ENCODE results near the gene AATK. TPM values are rescaled to one million over a fixed set of nuclear protein-coding genes. Genes with fewer than 3 reads are reported as not detected.
"Not testable (repeated sequence)": the region's sequence is repeated elsewhere in the genome, so short reads cannot be mapped to it uniquely, and the experiment has no call there.

The AATK gene
- total RNA-seq, 1 experiment from 2014 or later, result not detected

- Mint-ChIP-seq H3K9me3 (ENCODE audit: low read depth, unreplicated experiment) (no peaks in the 10 kb centered on the region), H3K36me3 (ENCODE audit: insufficient read depth, unreplicated experiment) (no peaks in the 10 kb centered on the region), H3K4me3 (ENCODE audit: low read depth, unreplicated experiment) (no peak overlapping the region), H3K4me1 (ENCODE audit: low read depth, unreplicated experiment) (no peaks in the 10 kb centered on the region), H3K27ac (ENCODE audit: unreplicated experiment) (no peak overlapping the region), H3K27me3 (ENCODE audit: unreplicated experiment) (peaks cover 79% of the 10 kb centered on the region)
- BruUV-seq (replicated peaks), result no TSS peak
- no peak for TF ChIP-seq CTCF (IDR thresholded peaks at IDR 0.05; ENCODE audit: unreplicated experiment)
- no peak for DNase-seq
- intact Hi-C loops (cut with micrococcal nuclease; ENCODE audit: unreplicated experiment), result no loop called here
- CTCF ChIA-PET, result interaction anchor here (0.6 kb wide), 2 partner anchors 26 to 279 kb away, joined by 5 to 6 read pairs; no protein-coding TSS in a partner anchor
Measured at GRCh38 chr17:81148571-81148970, 17.4 kb downstream of the AATK start.

- no peak for DNase-seq
- no peak for TF ChIP-seq CTCF (IDR thresholded peaks at IDR 0.05; ENCODE audit: unreplicated experiment)
- Mint-ChIP-seq H3K9me3 (ENCODE audit: low read depth, unreplicated experiment) (no peaks in the 10 kb centered on the region), H3K27ac (ENCODE audit: unreplicated experiment) (no peak overlapping the region), H3K27me3 (ENCODE audit: unreplicated experiment) (peaks cover 72% of the 10 kb centered on the region), H3K36me3 (ENCODE audit: insufficient read depth, unreplicated experiment) (no peaks in the 10 kb centered on the region), H3K4me3 (ENCODE audit: low read depth, unreplicated experiment) (no peak overlapping the region), H3K4me1 (ENCODE audit: low read depth, unreplicated experiment) (no peaks in the 10 kb centered on the region)
- no TSS peak for BruUV-seq (replicated peaks)
- intact Hi-C loops (cut with micrococcal nuclease; ENCODE audit: unreplicated experiment), result no loop called here
- CTCF ChIA-PET, result interaction anchor here (0.6 to 0.7 kb wide), 3 partner anchors 16 to 278 kb away, joined by 5 to 8 read pairs (median 6); no protein-coding TSS in a partner anchor
Measured at GRCh38 chr17:81147701-81148100, 18.3 kb downstream of the AATK start.

- BruUV-seq (replicated peaks); H3K9me3 Mint-ChIP-seq (ENCODE audit: low read depth, unreplicated experiment); DNase-seq; CTCF ChIA-PET; H3K4me3 Mint-ChIP-seq (ENCODE audit: low read depth, unreplicated experiment); H3K36me3 Mint-ChIP-seq (ENCODE audit: insufficient read depth, unreplicated experiment); H3K27ac Mint-ChIP-seq (ENCODE audit: unreplicated experiment); H3K4me1 Mint-ChIP-seq (ENCODE audit: low read depth, unreplicated experiment); intact Hi-C loops (cut with micrococcal nuclease; ENCODE audit: unreplicated experiment): not testable (repeated sequence)
- peaks cover 57% of the 10 kb centered on the region for H3K27me3 Mint-ChIP-seq (ENCODE audit: unreplicated experiment)
Measured at GRCh38 chr17:81146208-81146607, 19.8 kb downstream of the AATK start.

GRCh38 chr17:81144423-81144781, 21.6 kb downstream of the AATK start:
- TF ChIP-seq CTCF (IDR thresholded peaks at IDR 0.05; ENCODE audit: unreplicated experiment), result no peak
- DNase-seq, result no peak
- BruUV-seq (replicated peaks), result no TSS peak
- H3K4me3 Mint-ChIP-seq (ENCODE audit: low read depth, unreplicated experiment), result no peak overlapping the region
- CTCF ChIA-PET, result no interaction called here
- peaks cover 39% of the 10 kb centered on the region for H3K27me3 Mint-ChIP-seq (ENCODE audit: unreplicated experiment)
- H3K4me1 Mint-ChIP-seq (ENCODE audit: low read depth, unreplicated experiment), result no peaks in the 10 kb centered on the region
- H3K27ac Mint-ChIP-seq (ENCODE audit: unreplicated experiment), result no peak overlapping the region
- intact Hi-C loops (cut with micrococcal nuclease; ENCODE audit: unreplicated experiment), result no loop called here
- H3K36me3 Mint-ChIP-seq (ENCODE audit: insufficient read depth, unreplicated experiment), result no peaks in the 10 kb centered on the region
- H3K9me3 Mint-ChIP-seq (ENCODE audit: low read depth, unreplicated experiment), result no peaks in the 10 kb centered on the region

GRCh38 chr17:81143717-81144422, 22.2 kb downstream of the AATK start:
- Mint-ChIP-seq H3K9me3 (ENCODE audit: low read depth, unreplicated experiment) (no peaks in the 10 kb centered on the region), H3K4me1 (ENCODE audit: low read depth, unreplicated experiment) (no peaks in the 10 kb centered on the region), H3K4me3 (ENCODE audit: low read depth, unreplicated experiment) (no peak overlapping the region), H3K27me3 (ENCODE audit: unreplicated experiment) (peaks cover 34% of the 10 kb centered on the region), H3K36me3 (ENCODE audit: insufficient read depth, unreplicated experiment) (peaks cover 3% of the 10 kb centered on the region), H3K27ac (ENCODE audit: unreplicated experiment) (no peak overlapping the region)
- CTCF ChIA-PET, result no interaction called here
- intact Hi-C loops (cut with micrococcal nuclease; ENCODE audit: unreplicated experiment), result no loop called here
- DNase-seq, result no peak
- TF ChIP-seq CTCF (IDR thresholded peaks at IDR 0.05; ENCODE audit: unreplicated experiment), result no peak
- BruUV-seq (replicated peaks), result no TSS peak
